Urothelium cell line (cell line): ENCODE measurements around the gene PSMB1.
"Not testable (repeated sequence)": the region's sequence is repeated elsewhere in the genome, so short reads cannot be mapped to it uniquely, and the experiment has no call there.

Experiments
- DNase-seq: peaks from one replicate; pipeline ENCODE4 v3.0.0; 2011; ENCODE audit warnings: low spot score, mixed read lengths
- FAIRE-seq: peaks from 2 replicates; lab custom pipeline; 2011; peaks lifted over from hg19 to GRCh38; lab: Jason Lieb, UNC

PSMB1 gene

DNA sequence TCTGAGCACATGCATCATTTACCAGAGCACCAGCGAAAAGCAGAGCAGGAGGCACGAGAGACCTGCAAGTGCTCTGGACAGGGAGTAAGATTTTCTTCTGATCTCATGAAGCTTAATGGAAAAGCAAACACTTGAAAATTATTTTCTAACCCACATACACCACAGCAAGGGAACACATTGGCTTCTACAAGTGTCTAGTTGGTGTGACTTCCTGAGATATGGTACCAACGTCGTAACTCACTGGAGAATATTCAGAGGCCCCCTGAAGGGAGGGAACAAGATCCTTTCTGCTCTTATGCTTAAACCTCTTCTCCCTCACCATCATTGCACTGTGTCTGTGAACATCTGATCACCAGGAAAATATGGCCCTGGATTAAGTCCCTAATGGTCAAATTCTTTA, 48.6 kb downstream of the PSMB1 start:
- FAIRE-seq (no peak), DNase-seq (no peak)

DNA sequence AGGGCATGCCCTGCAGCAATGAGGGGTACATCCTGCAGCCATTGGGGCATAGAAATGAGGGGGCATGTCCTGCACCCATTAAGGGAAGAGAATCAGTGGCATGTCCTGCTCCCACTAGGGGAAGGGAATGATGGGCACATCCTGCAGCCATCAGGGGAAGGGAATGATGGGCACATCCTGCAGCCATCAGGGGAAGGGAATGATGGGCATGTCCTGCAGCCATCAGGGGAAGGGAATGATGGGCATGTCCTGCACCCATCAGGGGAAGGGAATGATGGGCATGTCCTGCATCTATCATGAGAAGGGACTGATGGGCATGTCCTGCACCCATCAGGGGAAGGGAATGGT, 49.7 kb downstream of the PSMB1 start:
- FAIRE-seq (no peak), DNase-seq (no peak)

DNA sequence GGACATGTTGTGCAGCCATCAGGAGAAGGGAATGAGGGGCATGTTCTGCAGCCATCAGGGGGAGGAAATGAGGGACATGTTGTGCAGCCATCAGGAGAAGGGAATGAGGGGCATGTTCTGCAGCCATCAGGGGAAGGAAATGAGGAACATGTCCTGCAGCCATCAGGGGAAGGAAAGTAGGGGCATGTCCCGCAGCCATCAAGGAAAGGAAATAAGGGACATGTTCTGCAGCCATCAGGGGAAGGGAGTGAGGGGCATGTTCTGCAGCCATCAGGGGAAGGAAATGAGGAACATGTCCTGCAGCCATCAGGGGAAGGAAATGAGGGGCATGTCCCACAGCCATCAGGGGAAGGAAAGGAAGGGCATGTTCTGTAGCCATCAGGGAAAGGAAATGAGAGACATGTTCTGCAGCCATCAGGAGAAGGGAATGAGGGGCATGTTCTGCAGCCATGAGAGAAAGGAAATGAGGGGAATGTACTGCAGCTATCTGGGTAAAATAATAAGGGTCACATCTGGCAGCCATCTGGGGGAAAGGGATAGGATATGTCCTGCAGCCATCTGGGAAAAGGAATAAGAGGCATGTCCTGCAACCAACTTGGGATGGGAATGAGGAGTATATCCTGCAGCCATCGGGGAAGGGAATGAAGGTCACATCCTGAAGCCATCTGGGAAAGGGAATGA, 50.2 kb downstream of the PSMB1 start:
- FAIRE-seq, DNase-seq: not testable (repeated sequence)

GRCh38 chr6:170502268-170502667, 50.8 kb downstream of the PSMB1 start:
- not testable (repeated sequence) for FAIRE-seq

GRCh38 chr6:170500955-170501590, 52.0 kb downstream of the PSMB1 start:
- FAIRE-seq (no peak), DNase-seq (no peak)

More at GRCh38 chr6:170502268-170502667, 50.8 kb downstream of the PSMB1 start:
- not testable (repeated sequence) for DNase-seq

DNA sequence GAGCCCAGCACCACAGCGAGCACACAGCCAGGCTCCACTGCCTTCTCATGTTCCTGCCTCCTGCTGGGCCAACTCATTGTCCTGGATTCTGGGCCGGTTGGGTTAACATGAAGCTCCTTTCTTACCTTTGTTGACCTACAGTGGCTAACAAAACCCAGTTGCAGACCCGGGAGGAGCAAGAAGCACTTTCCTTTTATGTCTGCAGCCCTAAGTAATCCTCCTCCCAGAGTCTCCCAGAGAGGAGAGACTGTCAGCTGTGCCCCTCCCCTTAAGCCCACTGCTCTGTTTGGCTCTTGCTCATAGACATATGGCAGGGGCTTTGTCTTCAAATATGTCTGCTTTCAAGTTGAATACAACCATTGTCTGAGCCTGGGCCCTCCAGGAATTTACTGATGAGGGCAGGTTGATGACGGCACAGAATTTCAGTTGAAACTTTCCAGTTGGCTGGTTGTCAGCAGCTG, 55.2 kb downstream of the PSMB1 start:
- no peak for DNase-seq
- no peak for FAIRE-seq

GRCh38 chr6:170493354-170493753, 59.8 kb downstream of the PSMB1 start:
- DNase-seq (no peak), FAIRE-seq (no peak)

DNA sequence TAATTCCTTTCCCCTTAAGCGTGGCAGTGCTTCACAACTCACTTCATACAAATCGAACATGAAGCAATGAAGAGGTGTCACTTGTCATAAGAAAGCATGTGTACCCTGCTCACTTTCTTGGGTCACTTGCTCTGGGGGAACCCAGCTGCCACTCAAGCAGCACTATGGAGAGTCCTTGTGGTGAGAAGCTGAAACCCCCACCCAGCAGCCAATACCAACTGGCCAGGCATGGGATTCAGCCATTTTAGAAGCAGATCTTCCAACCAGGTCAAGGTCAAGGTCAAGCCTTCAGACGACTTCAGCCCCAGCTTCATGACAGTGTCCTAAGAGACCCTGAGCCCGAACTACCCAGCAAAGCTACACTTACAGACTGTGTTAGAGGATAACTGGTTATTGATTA, 62.8 kb downstream of the PSMB1 start:
- FAIRE-seq (no peak), DNase-seq (no peak)

- no peak for FAIRE-seq
- DNase-seq = no peak
Observed at GRCh38 chr6:170489836-170490235, 63.3 kb downstream of the PSMB1 start.

- no peak for FAIRE-seq
- no peak for DNase-seq
Observed at GRCh38 chr6:170487707-170488329, 65.3 kb downstream of the PSMB1 start.

- FAIRE-seq (no peak), DNase-seq (no peak)
Observed at GRCh38 chr6:170485159-170485558, 67.9 kb downstream of the PSMB1 start.
